Measurements from ENCODE around the gene ARGLU1. TPM values are rescaled to one million over a fixed set of nuclear protein-coding genes. Genes with fewer than 3 reads are reported as not detected.

The ARGLU1 gene
- total RNA-seq, 1 experiment from 2014 or later: 94.4 TPM

DNA sequence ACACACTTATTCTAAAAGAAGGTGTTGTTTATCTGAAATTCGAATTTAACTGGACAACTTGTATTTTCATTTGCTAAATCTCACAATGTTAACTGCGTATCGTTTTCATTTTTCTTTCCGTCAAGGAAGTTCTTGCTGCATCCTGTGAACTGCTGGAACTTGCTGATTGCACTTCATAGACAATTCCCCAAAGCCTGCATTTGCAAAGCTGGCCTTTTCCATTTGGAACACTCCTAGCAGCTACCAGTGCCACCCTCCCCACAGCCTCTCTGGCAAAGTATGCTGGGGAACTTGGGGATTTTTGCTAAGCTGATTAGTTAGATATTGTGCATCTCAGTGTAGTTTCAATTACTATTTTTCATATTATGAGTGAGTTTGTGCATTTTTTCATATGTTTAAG, 20.4 kb upstream of the ARGLU1 start:
- BruUV-seq (replicated peaks): no TSS peak
- Mint-ChIP-seq H3K27ac (ENCODE audit: low read depth, unreplicated experiment) (no peak overlapping the region), H3K27me3 (ENCODE audit: insufficient read depth, unreplicated experiment) (no peaks in the 10 kb centered on the region), H3K4me1 (ENCODE audit: insufficient read depth, unreplicated experiment) (no peaks in the 10 kb centered on the region), H3K4me3 (ENCODE audit: unreplicated experiment) (no peak overlapping the region), H3K36me3 (ENCODE audit: insufficient read depth, unreplicated experiment) (no peaks in the 10 kb centered on the region), H3K9me3 (ENCODE audit: unreplicated experiment) (peaks cover 9% of the 10 kb centered on the region)
- ChIA-PET CTCF (interaction anchor here (0.7 to 1.5 kb wide), 3 partner anchors 15 to 413 kb away, joined by 3 to 6 read pairs (median 3); no protein-coding TSS in a partner anchor), POLR2A (interaction anchor here (0.6 to 1.4 kb wide), 2 partner anchors 22 to 1166 kb away, joined by 3 read pairs; no protein-coding TSS in a partner anchor)
- intact Hi-C loops (cut with micrococcal nuclease): no loop called here
- no peak for DNase-seq (ENCODE audit: unreplicated experiment)
- TF ChIP-seq, protein P1, sequence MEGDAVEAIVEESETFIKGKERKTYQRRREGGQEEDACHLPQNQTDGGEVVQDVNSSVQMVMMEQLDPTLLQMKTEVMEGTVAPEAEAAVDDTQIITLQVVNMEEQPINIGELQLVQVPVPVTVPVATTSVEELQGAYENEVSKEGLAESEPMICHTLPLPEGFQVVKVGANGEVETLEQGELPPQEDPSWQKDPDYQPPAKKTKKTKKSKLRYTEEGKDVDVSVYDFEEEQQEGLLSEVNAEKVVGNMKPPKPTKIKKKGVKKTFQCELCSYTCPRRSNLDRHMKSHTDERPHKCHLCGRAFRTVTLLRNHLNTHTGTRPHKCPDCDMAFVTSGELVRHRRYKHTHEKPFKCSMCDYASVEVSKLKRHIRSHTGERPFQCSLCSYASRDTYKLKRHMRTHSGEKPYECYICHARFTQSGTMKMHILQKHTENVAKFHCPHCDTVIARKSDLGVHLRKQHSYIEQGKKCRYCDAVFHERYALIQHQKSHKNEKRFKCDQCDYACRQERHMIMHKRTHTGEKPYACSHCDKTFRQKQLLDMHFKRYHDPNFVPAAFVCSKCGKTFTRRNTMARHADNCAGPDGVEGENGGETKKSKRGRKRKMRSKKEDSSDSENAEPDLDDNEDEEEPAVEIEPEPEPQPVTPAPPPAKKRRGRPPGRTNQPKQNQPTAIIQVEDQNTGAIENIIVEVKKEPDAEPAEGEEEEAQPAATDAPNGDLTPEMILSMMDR (IDR thresholded peaks at IDR 0.05; ENCODE audit: unreplicated experiment): no peak

DNA sequence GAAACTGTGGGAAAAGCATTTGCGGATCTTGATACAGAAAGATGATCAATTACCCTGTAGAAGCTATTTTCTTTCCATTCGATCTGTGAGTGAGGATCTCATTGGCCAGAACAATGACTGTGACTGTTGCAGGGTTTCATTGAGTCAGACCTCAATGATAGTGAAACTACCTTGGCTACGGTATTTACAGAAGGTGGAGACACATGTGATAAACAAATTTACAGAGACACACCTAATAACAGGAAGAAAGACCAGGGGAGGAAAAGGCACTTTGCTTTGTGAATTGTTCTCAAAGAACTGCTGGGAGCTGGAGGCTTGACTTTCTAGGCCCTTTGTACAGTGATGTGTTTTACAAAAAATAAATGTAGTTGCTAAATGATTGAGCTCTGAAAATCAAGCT, 19.9 kb upstream of the ARGLU1 start:
- intact Hi-C loops (cut with micrococcal nuclease): no loop called here
- no peaks in the 10 kb centered on the region for H3K36me3 Mint-ChIP-seq (ENCODE audit: insufficient read depth, unreplicated experiment)
- no peak overlapping the region for H3K27ac Mint-ChIP-seq (ENCODE audit: low read depth, unreplicated experiment)
- ChIA-PET CTCF (interaction anchor here (1.0 to 1.5 kb wide), 2 partner anchors 14 to 32 kb away, joined by 3 to 6 read pairs; no protein-coding TSS in a partner anchor), POLR2A (interaction anchor here (1.4 kb wide), 1 partner anchor 21 kb away, joined by 3 read pairs; no protein-coding TSS in a partner anchor)
- TF ChIP-seq, protein P1 (IDR thresholded peaks at IDR 0.05; ENCODE audit: unreplicated experiment): no peak
- BruUV-seq (replicated peaks): no TSS peak
- peaks cover 9% of the 10 kb centered on the region for H3K9me3 Mint-ChIP-seq (ENCODE audit: unreplicated experiment)
- H3K4me1 Mint-ChIP-seq (ENCODE audit: insufficient read depth, unreplicated experiment): no peaks in the 10 kb centered on the region
- H3K4me3 Mint-ChIP-seq (ENCODE audit: unreplicated experiment): no peak overlapping the region
- H3K27me3 Mint-ChIP-seq (ENCODE audit: insufficient read depth, unreplicated experiment): no peaks in the 10 kb centered on the region
- DNase-seq (ENCODE audit: unreplicated experiment): no peak

DNA sequence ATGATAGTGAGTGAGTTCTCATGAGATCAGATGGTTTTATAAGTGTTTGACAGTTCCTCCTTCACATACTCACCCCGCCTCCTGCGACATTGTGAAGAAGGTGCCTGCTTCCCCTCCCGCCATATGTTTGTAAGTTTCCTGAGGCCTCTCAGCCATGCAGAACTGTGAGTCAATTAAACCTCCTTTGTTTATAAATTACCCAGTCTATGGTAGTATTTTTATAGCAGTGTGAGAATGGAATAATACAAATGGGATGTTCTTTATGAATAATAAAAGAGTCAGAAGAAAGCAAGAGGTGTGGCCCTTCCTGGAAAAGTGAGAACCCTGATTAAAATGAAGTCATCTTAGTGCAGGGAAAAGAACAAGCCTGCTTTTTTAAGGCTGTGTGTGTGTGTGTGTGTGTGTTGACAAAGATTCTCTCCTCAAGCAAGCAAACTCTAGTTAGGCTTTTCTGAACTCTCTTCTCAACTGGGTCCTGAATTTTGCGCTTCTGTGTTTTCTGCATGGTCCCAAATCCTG, 18.8 kb upstream of the ARGLU1 start:
- no TSS peak for BruUV-seq (replicated peaks)
- ChIA-PET POLR2A (no interaction called here), CTCF (no interaction called here)
- no peak overlapping the region for H3K4me3 Mint-ChIP-seq (ENCODE audit: unreplicated experiment)
- no peaks in the 10 kb centered on the region for H3K36me3 Mint-ChIP-seq (ENCODE audit: insufficient read depth, unreplicated experiment)
- no peak overlapping the region for H3K27ac Mint-ChIP-seq (ENCODE audit: low read depth, unreplicated experiment)
- H3K4me1 Mint-ChIP-seq (ENCODE audit: insufficient read depth, unreplicated experiment): no peaks in the 10 kb centered on the region
- intact Hi-C loops (cut with micrococcal nuclease): no loop called here
- no peak for DNase-seq (ENCODE audit: unreplicated experiment)
- TF ChIP-seq, protein P1 (IDR thresholded peaks at IDR 0.05; ENCODE audit: unreplicated experiment): no peak
- no peaks in the 10 kb centered on the region for H3K27me3 Mint-ChIP-seq (ENCODE audit: insufficient read depth, unreplicated experiment)
- H3K9me3 Mint-ChIP-seq (ENCODE audit: unreplicated experiment): peaks cover 9% of the 10 kb centered on the region

DNA sequence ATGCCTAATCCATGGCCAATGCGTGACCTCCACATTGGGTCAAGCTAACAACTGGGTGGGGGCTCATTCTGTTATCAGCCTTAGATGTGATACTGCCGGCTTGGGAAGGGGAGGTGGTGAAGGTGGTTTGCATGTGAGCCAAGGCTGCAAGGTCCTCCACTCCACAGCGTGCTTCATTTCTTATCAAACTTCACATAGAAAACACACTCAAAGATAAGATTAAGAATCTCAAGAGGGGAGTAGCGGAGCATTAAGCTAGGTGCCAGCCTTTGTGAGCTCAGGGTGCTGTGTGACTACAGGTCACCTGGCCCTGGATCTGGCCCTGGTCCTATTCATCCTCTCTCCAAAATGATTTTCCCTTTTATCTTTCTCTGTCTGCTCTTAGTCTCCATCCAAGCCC, 13.3 kb upstream of the ARGLU1 start:
- intact Hi-C loops (cut with micrococcal nuclease): no loop called here
- no peaks in the 10 kb centered on the region for H3K36me3 Mint-ChIP-seq (ENCODE audit: insufficient read depth, unreplicated experiment)
- TF ChIP-seq, protein P1 (IDR thresholded peaks at IDR 0.05; ENCODE audit: unreplicated experiment): no peak
- DNase-seq (ENCODE audit: unreplicated experiment): no peak
- H3K4me1 Mint-ChIP-seq (ENCODE audit: insufficient read depth, unreplicated experiment): no peaks in the 10 kb centered on the region
- no peaks in the 10 kb centered on the region for H3K27me3 Mint-ChIP-seq (ENCODE audit: insufficient read depth, unreplicated experiment)
- H3K27ac Mint-ChIP-seq (ENCODE audit: low read depth, unreplicated experiment): no peak overlapping the region
- H3K4me3 Mint-ChIP-seq (ENCODE audit: unreplicated experiment): no peak overlapping the region
- ChIA-PET POLR2A (no interaction called here), CTCF (interaction anchor here (0.6 to 1.2 kb wide), 2 partner anchors 39 to 189 kb away, joined by 4 to 5 read pairs; no protein-coding TSS in a partner anchor)
- H3K9me3 Mint-ChIP-seq (ENCODE audit: unreplicated experiment): peaks cover 9% of the 10 kb centered on the region
- no TSS peak for BruUV-seq (replicated peaks)
